Fibroblast of pulmonary artery (primary cell): ENCODE results near the gene NOMO2.
"Not testable (repeated sequence)": the region's sequence is repeated elsewhere in the genome, so short reads cannot be mapped to it uniquely, and the experiment has no call there.

Source experiments
- DNase-seq: peaks from one replicate; pipeline ENCODE4 v3.0.0-alpha.2; 2010; ENCODE audit warnings: low read depth
- H3K4me3 ChIP-seq: replicated peaks from 2 replicates; pipeline ENCODE4 v1.5.1; 2011; ENCODE audit warnings: low read depth, mild to moderate bottlenecking, control low read depth, low read length, moderate library complexity

NOMO2 gene, protein sequence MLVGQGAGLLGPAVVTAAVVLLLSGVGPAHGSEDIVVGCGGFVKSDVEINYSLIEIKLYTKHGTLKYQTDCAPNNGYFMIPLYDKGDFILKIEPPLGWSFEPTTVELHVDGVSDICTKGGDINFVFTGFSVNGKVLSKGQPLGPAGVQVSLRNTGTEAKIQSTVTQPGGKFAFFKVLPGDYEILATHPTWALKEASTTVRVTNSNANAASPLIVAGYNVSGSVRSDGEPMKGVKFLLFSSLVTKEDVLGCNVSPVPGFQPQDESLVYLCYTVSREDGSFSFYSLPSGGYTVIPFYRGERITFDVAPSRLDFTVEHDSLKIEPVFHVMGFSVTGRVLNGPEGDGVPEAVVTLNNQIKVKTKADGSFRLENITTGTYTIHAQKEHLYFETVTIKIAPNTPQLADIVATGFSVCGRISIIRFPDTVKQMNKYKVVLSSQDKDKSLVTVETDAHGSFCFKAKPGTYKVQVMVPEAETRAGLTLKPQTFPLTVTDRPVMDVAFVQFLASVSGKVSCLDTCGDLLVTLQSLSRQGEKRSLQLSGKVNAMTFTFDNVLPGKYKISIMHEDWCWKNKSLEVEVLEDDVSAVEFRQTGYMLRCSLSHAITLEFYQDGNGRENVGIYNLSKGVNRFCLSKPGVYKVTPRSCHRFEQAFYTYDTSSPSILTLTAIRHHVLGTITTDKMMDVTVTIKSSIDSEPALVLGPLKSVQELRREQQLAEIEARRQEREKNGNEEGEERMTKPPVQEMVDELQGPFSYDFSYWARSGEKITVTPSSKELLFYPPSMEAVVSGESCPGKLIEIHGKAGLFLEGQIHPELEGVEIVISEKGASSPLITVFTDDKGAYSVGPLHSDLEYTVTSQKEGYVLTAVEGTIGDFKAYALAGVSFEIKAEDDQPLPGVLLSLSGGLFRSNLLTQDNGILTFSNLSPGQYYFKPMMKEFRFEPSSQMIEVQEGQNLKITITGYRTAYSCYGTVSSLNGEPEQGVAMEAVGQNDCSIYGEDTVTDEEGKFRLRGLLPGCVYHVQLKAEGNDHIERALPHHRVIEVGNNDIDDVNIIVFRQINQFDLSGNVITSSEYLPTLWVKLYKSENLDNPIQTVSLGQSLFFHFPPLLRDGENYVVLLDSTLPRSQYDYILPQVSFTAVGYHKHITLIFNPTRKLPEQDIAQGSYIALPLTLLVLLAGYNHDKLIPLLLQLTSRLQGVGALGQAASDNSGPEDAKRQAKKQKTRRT

DNA sequence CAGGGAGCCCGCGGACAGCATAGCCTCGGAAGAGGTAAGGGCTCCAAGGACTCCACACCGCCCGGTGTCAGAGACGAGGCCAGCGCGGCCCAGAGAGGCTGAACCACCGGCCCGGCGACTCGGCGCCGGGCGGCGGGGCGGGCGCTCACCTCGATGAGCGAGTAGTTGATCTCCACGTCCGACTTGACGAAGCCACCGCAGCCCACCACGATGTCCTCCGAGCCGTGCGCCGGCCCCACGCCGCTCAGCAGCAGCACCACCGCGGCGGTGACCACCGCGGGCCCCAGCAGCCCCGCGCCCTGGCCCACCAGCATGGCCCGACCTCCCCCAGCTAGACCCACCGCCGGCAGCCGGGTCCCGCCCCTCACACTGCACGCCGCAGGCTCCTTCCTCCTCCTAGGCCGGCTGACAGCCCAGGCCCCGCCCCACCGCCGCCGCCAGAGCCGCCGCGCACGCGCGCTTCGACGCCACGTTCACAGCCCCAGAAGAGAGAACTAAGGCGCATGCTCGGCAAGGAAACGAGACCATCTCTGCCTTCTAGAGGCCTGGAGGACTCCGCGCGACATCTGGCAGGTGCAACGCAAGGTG is at the start of gene NOMO2:
Gene NOMO2 (minus strand): TSS at position 371 of the 588 bp plus-strand sequence. CDS start 57 bp downstream, at position 314.
- peak within 1 kb of the TSS; percentile 53 for H3K4me3 ChIP-seq
- peak; percentile 3 for DNase-seq

DNA sequence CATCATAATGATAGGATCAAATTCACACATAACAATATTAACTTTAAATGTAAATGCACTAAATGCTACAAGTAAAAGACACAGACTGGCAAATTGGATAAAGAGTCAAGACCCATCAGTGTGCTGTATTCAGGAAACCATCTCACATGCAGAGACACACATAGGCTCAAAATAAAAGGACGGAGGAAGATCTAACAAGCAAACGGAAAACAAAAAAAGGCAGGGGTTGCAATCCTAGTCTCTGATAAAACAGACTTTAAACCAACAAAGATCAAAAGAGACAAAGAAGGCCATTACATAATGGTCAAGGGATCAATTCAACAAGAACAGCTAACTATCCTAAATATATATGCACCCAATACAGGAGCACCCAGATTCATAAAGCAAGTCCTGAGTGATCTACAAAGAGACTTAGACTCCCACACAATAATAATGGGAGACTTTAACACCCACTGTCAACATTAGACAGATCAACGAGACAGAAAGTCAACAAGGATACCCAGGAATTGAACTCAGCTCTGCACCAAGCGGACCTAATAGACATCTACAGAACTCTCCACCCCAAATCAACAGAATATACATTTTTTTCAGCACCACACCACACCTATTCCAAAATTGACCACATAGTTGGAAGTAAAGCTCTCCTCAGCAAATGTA is 48.4 kb upstream of the NOMO2 start:
- not testable (repeated sequence) for H3K4me3 ChIP-seq, DNase-seq

DNA sequence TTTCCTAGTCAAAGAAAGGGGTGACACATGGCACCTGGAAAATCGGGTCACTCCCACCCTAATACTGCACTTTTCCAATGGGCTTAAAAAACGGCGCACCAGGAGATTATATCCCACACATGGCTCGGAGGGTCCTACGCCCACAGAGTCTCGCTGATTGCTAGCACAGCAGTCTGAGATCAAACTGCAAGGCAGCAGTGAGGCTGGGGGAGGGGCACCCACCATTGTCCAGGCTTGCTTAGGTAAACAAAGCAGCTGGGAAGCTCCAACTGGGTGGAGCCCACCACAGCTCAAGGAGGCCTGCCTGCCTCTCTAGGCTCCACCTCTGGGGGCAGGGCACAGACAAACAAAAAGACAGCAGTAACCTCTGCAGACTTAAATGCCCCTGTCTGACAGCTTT is 46.4 kb upstream of the NOMO2 start:
- not testable (repeated sequence) for DNase-seq, H3K4me3 ChIP-seq

DNA sequence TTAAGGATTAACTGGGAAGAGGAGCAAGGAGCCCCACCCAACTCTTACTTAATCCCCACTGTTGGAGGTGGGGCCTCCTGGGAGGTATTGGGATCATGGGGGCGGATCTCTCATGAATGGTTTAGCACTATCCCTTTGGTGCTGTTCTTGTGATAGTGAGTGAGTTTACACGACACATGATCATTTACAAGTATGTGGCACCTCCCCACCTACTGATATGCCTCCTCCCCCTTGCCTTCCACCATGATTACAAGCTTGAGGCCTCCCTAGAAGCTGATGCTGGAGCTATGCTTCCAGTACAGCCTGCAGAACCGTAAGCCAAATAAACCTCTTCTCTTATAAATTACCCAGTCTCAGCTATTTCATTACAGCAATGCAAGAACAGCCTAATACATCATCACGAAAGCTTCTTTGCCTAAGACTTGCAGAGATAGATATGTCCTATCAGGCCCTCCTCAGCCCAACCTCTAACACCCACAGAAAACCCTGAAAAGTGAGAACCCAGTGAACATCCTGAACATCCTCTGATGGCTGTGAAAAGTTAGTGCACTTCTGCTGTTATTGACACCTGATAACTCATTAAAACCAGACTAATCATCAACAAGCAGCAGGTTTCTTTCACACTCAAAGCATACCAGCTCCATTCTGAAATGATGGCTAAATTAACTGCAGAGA is 41.8 kb upstream of the NOMO2 start:
- not testable (repeated sequence) for DNase-seq, H3K4me3 ChIP-seq

DNA sequence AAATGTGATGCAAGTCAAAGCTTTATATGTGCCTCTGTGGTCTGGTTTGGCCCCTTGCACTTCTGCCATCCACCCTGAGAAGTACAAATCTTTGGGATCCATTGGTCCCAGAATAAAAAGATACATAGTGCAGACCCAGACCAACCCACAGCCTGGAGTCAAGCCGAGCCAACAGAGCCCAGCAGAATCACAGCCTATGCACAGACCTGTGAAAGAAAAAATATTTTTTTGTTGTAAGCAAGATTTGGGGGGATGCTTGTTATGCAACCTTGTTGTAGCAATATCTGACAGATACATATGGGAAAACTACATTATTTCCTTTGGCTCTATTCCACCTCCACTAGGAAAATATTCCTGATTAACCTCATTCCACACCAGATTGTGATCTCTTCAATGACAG is 36.7 kb upstream of the NOMO2 start:
- H3K4me3 ChIP-seq, DNase-seq: not testable (repeated sequence)

DNA sequence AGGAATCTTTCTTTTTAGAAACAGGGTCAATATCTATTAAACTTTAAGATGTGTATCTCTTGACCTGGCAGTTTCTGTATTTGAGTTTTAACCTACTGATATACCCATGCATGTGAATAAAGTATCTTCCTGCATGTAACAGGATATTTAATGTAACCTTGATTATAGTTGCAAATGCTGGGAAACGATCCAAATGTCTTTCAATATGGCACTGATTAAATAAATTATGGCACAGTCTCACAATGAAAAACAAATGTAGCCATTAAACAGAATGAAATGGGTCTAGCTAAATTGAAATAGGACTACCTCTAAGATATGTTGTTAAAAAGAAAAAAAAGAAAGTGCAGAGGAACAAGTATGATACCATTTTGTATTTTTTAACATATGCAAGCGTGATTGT is 35.8 kb upstream of the NOMO2 start:
- H3K4me3 ChIP-seq, DNase-seq: not testable (repeated sequence)

DNA sequence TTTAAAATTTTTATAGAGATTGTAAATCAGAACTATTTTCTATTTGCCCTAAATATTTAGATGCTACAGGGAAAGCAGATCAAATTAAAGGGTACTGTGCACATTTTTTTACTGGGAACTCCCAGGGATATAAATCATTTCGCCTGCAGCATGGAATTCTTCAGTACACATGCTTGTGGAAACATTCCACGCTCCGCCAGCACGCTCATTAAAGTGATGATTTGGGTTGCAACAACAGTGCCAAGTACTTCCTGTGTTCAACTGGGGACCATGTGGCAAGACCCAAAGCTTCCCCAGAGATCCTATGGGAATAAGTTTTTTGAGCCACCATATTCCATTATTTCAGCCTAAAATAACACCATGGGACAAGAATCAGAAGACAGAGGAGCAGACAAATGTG is 35.4 kb upstream of the NOMO2 start:
- DNase-seq, H3K4me3 ChIP-seq: not testable (repeated sequence)

DNA sequence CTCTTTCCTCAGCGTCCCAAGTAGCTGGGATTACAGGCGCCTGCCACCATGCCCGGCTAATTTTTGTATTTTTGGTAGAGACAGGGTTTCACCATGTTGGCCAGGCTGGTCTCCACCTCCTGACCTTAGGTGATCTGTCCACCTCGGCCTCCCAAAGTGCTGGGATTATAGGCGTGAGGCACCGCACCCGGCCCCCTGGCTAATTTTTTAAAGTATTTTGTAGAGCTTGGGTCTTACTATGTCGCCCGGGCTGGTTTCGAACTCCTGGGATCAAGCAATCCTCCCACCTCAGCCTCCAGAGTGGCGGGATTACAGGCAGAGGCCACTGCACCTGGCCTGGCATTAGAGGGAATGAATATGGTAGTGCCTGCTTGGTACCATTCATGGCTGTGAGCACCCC is 33.9 kb upstream of the NOMO2 start:
- not testable (repeated sequence) for DNase-seq, H3K4me3 ChIP-seq

DNA sequence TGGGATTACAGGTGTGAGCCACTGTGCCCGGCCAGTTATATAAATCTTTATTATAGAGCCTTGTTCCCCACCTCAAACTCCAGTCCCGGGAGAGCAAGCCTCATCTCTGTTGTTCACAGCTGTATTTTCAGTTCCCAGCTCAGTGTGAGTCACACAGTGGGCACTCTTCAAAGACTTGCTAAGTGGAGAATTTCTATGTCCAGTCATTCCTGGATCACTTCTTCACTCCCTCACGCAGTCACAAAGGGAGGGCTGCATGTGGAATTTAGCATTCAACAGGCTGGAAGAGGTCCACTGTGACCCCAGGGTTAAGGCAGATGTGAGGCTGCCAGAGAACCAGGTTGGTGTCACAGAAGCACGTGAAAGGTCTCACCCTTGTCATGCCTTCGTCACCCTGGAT is 33.0 kb upstream of the NOMO2 start:
- peak; percentile 40 for DNase-seq
- not testable (repeated sequence) for H3K4me3 ChIP-seq

DNA sequence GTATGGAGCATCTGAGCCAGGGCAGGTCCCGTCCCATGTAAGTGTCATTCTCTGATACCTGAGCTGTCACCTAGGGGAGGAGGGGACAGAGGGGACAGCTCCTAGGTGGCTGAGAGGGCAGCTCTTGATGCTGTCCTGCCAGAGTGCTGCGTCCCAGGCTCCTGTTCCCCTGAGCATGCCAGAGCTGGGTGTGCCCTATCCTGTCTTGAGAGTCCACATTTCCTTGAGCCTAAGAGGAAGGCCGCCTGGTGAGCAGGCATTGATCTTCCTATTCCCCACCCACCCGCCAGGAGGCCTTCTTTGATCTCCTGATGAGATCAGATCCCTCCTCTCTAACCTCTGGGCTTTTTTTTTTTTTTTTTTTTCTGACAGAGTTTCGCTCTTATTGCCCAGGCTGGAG is 32.0 kb upstream of the NOMO2 start:
- DNase-seq = not testable (repeated sequence)

DNA sequence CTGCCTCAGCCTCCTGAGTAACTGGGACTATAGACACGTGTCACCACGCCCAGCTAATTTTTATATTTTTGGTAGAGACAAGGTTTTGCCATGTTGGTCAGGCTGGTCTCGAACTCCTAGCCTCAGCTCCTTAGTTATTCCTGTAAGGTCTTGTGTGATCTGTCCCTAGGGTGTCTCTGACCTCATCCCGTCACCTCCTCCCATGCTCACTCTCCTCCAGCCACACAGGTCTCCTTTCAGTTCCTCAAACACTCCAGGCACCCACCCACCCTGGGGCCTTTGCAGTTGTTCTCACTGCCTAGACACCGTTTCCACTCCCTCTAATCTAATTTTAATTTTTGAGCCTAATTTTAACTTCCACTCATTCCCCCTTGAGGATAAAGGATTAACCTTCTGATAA is 31.1 kb upstream of the NOMO2 start:
- H3K4me3 ChIP-seq = not testable (repeated sequence)

More for the DNA sequence above, 32.0 kb upstream of the NOMO2 start:
- H3K4me3 ChIP-seq = not testable (repeated sequence)

DNA sequence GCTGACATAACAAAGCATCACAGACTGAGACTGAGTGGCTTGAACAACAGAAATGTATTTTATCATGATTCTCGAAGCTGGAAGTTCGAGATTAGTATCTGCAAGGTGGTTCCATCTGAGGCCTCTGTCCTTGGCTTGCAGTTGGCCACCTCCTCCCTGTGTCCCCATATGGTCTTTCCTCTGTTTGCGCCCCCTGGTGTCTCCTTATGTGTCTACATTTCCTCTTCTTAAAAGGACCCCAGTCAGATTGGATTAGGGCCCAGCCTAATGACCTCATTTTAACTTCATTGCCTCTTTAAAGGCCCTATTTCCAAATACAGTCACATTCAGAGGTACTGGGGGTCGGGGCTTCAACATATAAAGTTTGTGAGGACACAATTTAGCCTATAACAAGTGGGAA is 30.0 kb upstream of the NOMO2 start:
- DNase-seq = peak; percentile 40

More for the DNA sequence above, 31.1 kb upstream of the NOMO2 start:
- DNase-seq = not testable (repeated sequence)

DNA sequence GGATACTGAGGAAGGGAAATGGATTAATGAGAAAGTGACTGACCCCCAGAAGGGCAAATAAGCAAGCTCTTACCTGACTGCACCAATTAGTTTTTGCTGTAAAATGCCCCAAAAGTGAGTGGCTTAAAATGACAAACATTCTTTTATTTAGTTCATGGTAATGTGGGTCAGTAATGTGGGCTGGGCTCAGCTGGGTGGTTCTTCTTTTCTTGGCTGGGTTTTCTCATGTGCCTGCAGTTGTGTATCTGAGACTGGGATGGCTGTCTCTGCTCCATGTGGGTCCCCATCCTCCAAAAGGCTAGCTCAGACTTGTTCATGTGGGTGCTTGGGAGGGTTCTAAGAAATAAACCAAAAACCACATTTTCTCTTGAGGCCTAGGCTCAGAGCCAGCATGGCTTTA is 29.5 kb upstream of the NOMO2 start:
- not testable (repeated sequence) for H3K4me3 ChIP-seq, DNase-seq

More for the DNA sequence above, 30.0 kb upstream of the NOMO2 start:
- H3K4me3 ChIP-seq = not testable (repeated sequence)

DNA sequence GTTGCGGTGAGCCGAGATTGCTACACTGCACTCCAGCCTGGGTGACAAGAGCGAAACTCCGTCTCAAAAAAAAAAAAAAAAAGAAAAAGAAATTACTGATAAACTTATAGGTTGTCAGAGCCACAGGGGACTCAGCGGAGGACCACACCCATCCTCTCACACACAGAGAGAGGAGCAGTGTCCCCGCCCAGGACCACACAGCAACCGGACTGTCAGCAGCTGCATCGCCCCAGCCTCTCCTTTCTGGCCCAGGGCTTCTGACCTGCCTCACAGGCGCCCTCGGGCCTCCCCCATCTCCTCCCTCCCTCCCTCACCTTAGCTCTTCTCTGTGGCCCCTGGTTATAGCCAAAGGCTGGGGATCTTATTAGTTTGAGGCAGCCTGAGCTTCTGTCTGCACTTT is 27.9 kb upstream of the NOMO2 start:
- DNase-seq, H3K4me3 ChIP-seq: not testable (repeated sequence)

DNA sequence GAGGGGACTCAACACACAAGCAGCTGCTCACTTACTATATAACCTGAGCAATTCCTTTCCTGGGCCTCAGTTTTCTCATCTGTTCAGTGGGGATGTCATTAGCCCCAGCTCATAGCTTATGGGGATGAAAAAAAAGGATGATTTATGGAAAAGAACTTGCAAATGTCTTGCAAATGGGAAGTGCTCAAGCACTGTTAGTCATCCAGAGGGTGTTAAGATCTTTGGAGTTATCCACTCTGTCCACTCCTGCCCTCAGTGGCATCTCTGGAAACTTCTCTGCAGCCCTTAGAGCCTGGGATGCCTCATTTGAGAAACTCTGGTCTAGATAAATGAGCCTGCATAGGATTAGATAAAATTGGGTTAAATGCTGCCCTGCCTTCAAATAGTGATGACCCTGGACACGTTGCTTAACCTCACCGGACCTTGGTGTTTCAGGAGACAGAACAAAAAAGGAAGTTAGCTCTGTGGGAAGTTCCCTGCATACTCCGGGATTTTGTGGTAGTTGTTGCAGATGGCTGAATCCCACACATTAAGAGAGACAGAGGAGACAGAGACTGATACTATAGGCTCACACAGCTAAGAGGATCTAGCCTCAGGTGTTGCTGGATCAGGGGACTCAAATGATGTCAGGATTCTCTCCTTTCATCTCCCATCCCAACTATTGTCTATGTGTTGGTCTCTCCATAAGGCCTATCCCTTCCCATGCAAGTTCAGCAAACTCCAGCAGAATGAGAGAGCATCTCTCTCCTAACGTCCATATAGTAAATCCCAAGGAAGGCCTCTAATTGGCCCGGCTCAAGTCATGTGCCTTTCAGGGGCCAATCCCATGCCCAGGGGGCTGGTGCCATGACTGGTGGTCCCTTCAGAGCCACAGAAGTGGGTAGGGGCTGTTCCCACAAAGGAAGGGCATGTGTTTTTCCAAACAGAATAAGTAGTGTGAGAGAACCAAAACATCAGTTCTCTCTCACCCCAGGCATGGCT is 25.0 kb upstream of the NOMO2 start:
- not testable (repeated sequence) for H3K4me3 ChIP-seq, DNase-seq

DNA sequence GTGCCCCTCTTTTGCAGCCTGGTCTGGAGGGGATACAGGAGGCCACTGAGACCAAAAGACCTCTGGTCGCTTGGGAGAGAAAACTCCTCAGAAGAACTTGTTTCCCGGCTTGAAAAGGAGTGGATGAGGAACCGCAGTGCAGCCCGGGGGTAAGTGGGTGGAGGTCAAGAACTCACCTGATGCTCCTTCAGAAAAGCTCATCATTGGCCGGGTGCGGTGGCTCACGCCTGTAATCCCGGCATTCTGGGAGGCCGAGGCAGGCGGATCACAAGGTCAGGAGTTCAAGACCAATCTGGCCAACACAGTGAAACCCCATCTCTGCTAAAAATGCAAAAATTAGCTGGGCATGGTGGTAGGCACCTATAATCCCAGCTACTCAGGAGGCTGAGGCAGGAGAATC is 23.9 kb upstream of the NOMO2 start:
- not testable (repeated sequence) for DNase-seq, H3K4me3 ChIP-seq
